ENCODE results near the gene TM9SF4. TPM values are rescaled to one million over a fixed set of nuclear protein-coding genes. Genes with fewer than 3 reads are reported as not detected.

TM9SF4 gene
- total and polyA plus RNA-seq, 2 of the 8 experiments (the other 6 are each of a cell fraction or from before 2014, with no cell fraction given) = 38.4 to 68.7 TPM

DNA sequence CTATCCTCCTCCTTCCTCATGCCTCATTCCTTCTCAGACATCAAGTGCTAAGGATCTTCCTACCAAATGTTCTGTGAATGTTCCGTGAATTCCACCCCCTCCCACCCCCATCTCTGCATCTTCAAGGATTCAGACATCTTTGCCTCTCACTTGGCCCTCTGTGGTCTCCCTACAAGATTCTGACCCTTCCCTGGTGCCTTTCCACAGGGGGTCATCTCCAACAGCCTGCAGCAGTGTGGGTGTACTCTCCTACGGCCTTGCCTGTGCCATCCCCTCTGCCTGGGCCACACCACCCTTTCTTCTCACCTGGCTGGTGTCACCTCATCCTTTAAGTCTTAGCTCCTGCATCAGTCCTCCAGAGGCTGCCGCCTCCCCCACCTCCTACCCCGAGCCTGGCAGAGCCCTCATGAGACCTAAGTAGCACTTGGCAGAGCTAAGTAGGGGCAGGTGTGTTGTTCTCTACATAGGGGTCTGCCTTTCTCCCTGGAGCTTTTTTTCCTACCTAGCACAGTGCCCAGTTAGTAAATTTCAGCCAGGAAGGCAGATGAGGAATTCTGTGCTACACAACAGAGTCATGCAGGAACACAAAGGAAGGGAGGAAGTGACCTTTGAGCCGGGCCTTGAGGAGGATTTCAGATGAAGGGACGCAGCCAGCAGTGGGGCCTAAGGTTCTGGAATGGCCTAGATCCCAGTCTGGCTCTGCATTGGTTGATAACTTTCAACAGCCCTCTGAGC lies 43.1 kb downstream of the TM9SF4 start:
- no peaks in the 10 kb centered on the region for H3K27me3 ChIP-seq (replicated peaks in 1 of 4; ENCODE audit: control insufficient read depth in 3 of 4, extremely low read depth in 1 of 4, insufficient read depth in 3 of 4, low read length in 3 of 4)
- H3K9ac ChIP-seq (replicated peaks in 1 of 4; ENCODE audit: extremely low read depth in 1 of 4, low read depth in 3 of 4, low read length in 3 of 4) = no peak overlapping the region
- H2AFZ ChIP-seq (ENCODE audit: low read length) = no peak overlapping the region
- H2BK5ac ChIP-seq (ENCODE audit: low read depth, low read length) = no peak overlapping the region
- H4K5ac ChIP-seq (ENCODE audit: insufficient read length, low read depth, low read length) = no peak overlapping the region
- H3K23me2 ChIP-seq (ENCODE audit: low read depth, low read length) = no peaks in the 10 kb centered on the region
- no peaks in the 10 kb centered on the region for H3K9me3 ChIP-seq (ENCODE audit: insufficient read depth in 2 of 2, low read depth in 1 of 2, low read length in 1 of 2)
- ChIA-PET POLR2A (ENCODE audit: partially characterized antibody) (no interaction called here), CTCF (ENCODE audit: partially characterized antibody) (interaction anchor here (0.6 to 1.1 kb wide), 2 partner anchors 122 to 585 kb away, joined by 3 read pairs; no protein-coding TSS in a partner anchor)
- peaks cover 18 to 34% (median 29%) of the 10 kb centered on the region in 4 experiments for H3K36me3 ChIP-seq (ENCODE audit: control insufficient read depth in 2 of 4, insufficient read depth in 4 of 4, low read length in 3 of 4)
- no peak overlapping the region for H3K18ac ChIP-seq (ENCODE audit: extremely low read depth, low read length)
- H3K14ac ChIP-seq (ENCODE audit: insufficient read length) = no peak overlapping the region
- 87% methylated on average over 6 of the region's 6 CpGs; no CpG with 5 or more reads in 1 of the 2 experiments for WGBS, 2 experiments (ENCODE audit: extremely low coverage in 1 of 2, insufficient coverage in 1 of 2, insufficient read length in 1 of 2, insufficient replicate concordance in 2 of 2, low coverage in 1 of 2, low lambda C conversion rate in 2 of 2, missing lambda C conversion rate in 1 of 2)
- H3K4me1 ChIP-seq (replicated peaks in 1 of 4; ENCODE audit: control insufficient read depth in 3 of 4, insufficient read depth in 4 of 4, low read length in 3 of 4) = peaks cover 0 to 2% (median 0%) of the 10 kb centered on the region in 4 experiments; a peak in 2 of 7 replicates
- no peak overlapping the region for H3K56ac ChIP-seq (replicated peaks; ENCODE audit: insufficient read length, low read depth, low read length)
- H4K20me1 ChIP-seq (replicated peaks in 1 of 2; ENCODE audit: control insufficient read depth in 1 of 2, insufficient read depth in 2 of 2, low read length in 2 of 2) = peaks cover 2 to 4% of the 10 kb centered on the region in 2 experiments
- H2BK120ac ChIP-seq (replicated peaks; ENCODE audit: low read depth, low read length) = no peak overlapping the region
- no peak overlapping the region for H4K91ac ChIP-seq (replicated peaks; ENCODE audit: insufficient read length, low read length)
- no peak overlapping the region for H3K4me3 ChIP-seq (ENCODE audit: extremely low read depth in 1 of 4, insufficient read depth in 2 of 4, low read depth in 3 of 4, low read length in 4 of 4)
- DNase-seq (ENCODE audit: low read depth in 1 of 2, low spot score in 2 of 2) (no peak), FAIRE-seq (no peak)
- no peak overlapping the region for H2BK12ac ChIP-seq (ENCODE audit: low read depth, low read length)
- H4K8ac ChIP-seq (ENCODE audit: extremely low read depth, insufficient read depth, low read length) = no peak overlapping the region
- no peak overlapping the region for H3K27ac ChIP-seq (ENCODE audit: low read depth, low read length)
- H2BK20ac ChIP-seq (ENCODE audit: low read length) = no peak overlapping the region
- no peaks in the 10 kb centered on the region for H3K79me2 ChIP-seq (ENCODE audit: control insufficient read depth in 1 of 2, insufficient read depth in 2 of 2, low read length in 2 of 2)
- H3K4ac ChIP-seq (replicated peaks; ENCODE audit: insufficient read length, low read depth, low read length) = no peak overlapping the region
- no peak overlapping the region for H2AK5ac ChIP-seq (ENCODE audit: low read depth, low read length)
- no peak overlapping the region for H3K4me2 ChIP-seq (ENCODE audit: insufficient read depth in 1 of 2, low read depth in 2 of 2, low read length in 2 of 2)
- TF ChIP-seq TAF1 (IDR thresholded peaks at IDR 0.05; ENCODE audit: low read depth, low read length) = no peak
- TF ChIP-seq TEAD4 (IDR thresholded peaks at IDR 0.05; ENCODE audit: low read depth, low read length) = no peak
- TF ChIP-seq CEBPB (IDR thresholded peaks at IDR 0.05; ENCODE audit: low read depth, low read length) = no peak
- TF ChIP-seq POU5F1 (IDR thresholded peaks at IDR 0.05; ENCODE audit: low read depth, low read length) = no peak
- TF ChIP-seq BRCA1 (IDR thresholded peaks at IDR 0.05; ENCODE audit: low read depth, low read length) = no peak
- TF ChIP-seq SP2 (IDR thresholded peaks at IDR 0.05; ENCODE audit: low read length) = no peak
- no peak for TF ChIP-seq ATF3 (IDR thresholded peaks at IDR 0.05; ENCODE audit: insufficient read depth, low read depth, low read length)
- TF ChIP-seq TBP (IDR thresholded peaks at IDR 0.05; ENCODE audit: low read depth, low read length) = no peak
- no peak for TF ChIP-seq POLR2A (IDR thresholded peaks at IDR 0.05; ENCODE audit: control extremely low read depth in 1 of 2, low read depth in 2 of 2, low read length in 2 of 2)
- no peak for TF ChIP-seq RNF2 (IDR thresholded peaks at IDR 0.05; ENCODE audit: borderline replicate concordance, low read depth, low read length, missing control alignments, poor library complexity, severe bottlenecking)
- TF ChIP-seq SUZ12 (IDR thresholded peaks at IDR 0.05; ENCODE audit: low read length) = no peak
- no peak overlapping the region for H2BK15ac ChIP-seq (ENCODE audit: low read length)
- no peak overlapping the region for H3K23ac ChIP-seq (ENCODE audit: insufficient read length)
- no peaks in the 10 kb centered on the region for H3K79me1 ChIP-seq (ENCODE audit: low read depth, low read length)

All from H1 (cell line).